ENCODE results near the gene PLSCR3. TPM values are rescaled to one million over a fixed set of nuclear protein-coding genes. Genes with fewer than 3 reads are reported as not detected.

The PLSCR3 gene
- total and polyA plus RNA-seq, 2 experiments from 2014 or later: 30.0 to 34.3 TPM

- Mint-ChIP-seq H3K27ac (no peak overlapping the region), H3K4me1 (peaks cover 25% of the 10 kb centered on the region), H3K27me3 (ENCODE audit: insufficient read depth, low read depth, poor library complexity) (peaks cover 19% of the 10 kb centered on the region), H3K36me3 (ENCODE audit: low read depth) (peaks cover 33% of the 10 kb centered on the region), H3K9me3 (no peaks in the 10 kb centered on the region), H3K4me3 (no peak overlapping the region)
- DNase-seq (ENCODE audit: low spot score) (no peak), ATAC-seq (no peak)
- Histone ChIP-seq H4K20me1 (replicated peaks; ENCODE audit: insufficient read depth) (peaks cover 12% of the 10 kb centered on the region), H3K4me3 (no peak overlapping the region), H3K4me1 (ENCODE audit: insufficient read depth) (peaks cover 5% of the 10 kb centered on the region), H3K79me2 (replicated peaks; ENCODE audit: insufficient read depth) (no peaks in the 10 kb centered on the region), H3K36me3 (ENCODE audit: insufficient read depth) (peaks cover 4% of the 10 kb centered on the region), H3K27me3 (ENCODE audit: insufficient read depth) (no peaks in the 10 kb centered on the region), H2AFZ (no peak overlapping the region), H3K27ac (ENCODE audit: low read depth) (no peak overlapping the region), H3K4me2 (no peak overlapping the region), H3K9me2 (ENCODE audit: insufficient read depth) (no peaks in the 10 kb centered on the region), H3F3A (replicated peaks; ENCODE audit: low read depth) (peaks cover 17% of the 10 kb centered on the region; the same call in 1 of the 2 replicates)
- TF ChIP-seq ZNF114 (CRISPR knock-in tag; IDR thresholded peaks at IDR 0.05): no peak
- TF ChIP-seq CREB1 (CRISPR knock-in tag; IDR thresholded peaks at IDR 0.05; ENCODE audit: low read depth): no peak
- TF ChIP-seq ZNF462 (CRISPR knock-in tag; IDR thresholded peaks at IDR 0.05): no peak
- TF ChIP-seq CTCF (conservative IDR thresholded peaks at IDR 0.05; ENCODE audit: low read depth in 2 of 2): no peak
- TF ChIP-seq JUNB (IDR thresholded peaks at IDR 0.05; ENCODE audit: unreplicated experiment): no peak
- no peak for TF ChIP-seq STAT1 (IDR thresholded peaks at IDR 0.05; ENCODE audit: unreplicated experiment)
- TF ChIP-seq ZNF331 (CRISPR knock-in tag; IDR thresholded peaks at IDR 0.05; ENCODE audit: low read depth): no peak
- no peak for TF ChIP-seq EZH2 (IDR thresholded peaks at IDR 0.05; ENCODE audit: low read depth, unreplicated experiment)
- TF ChIP-seq NANOG (IDR thresholded peaks at IDR 0.05; ENCODE audit: borderline replicate concordance): no peak
- no peak for TF ChIP-seq EZH2phosphoT487 (IDR thresholded peaks at IDR 0.05; ENCODE audit: unreplicated experiment)
- no peak for TF ChIP-seq ETS1 (IDR thresholded peaks at IDR 0.05)
- no peak for TF ChIP-seq REST (IDR thresholded peaks at IDR 0.05; ENCODE audit: unreplicated experiment)
- TF ChIP-seq POLR2AphosphoS5 (IDR thresholded peaks at IDR 0.05; ENCODE audit: low read depth): no peak
Measured at GRCh38 chr17:7388856-7389255, 5.5 kb downstream of the PLSCR3 start.

All from GM23338 (cell line).